ENCODE results near the gene ADARB2.

DNA sequence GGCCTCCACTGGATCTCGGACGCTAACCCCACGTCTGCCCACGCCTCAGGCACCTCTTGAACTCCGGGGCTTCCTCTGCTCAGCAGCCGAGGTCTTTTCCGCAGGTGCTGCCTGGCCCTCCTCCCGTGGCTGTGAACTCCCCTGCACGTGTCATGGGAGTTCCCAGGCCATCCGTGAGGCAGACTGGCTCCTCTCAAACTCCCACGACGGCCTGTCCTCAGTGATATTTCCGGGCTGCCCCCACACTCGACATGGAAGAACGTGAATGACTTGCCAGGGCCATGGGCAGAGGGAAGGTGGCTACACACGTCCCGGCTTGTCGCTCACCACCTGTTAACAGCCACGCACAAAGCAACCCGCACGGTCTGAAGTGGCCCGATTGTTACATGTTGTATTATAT, 110.9 kb downstream of the ADARB2 start:
- TF ChIP-seq, protein P1, sequence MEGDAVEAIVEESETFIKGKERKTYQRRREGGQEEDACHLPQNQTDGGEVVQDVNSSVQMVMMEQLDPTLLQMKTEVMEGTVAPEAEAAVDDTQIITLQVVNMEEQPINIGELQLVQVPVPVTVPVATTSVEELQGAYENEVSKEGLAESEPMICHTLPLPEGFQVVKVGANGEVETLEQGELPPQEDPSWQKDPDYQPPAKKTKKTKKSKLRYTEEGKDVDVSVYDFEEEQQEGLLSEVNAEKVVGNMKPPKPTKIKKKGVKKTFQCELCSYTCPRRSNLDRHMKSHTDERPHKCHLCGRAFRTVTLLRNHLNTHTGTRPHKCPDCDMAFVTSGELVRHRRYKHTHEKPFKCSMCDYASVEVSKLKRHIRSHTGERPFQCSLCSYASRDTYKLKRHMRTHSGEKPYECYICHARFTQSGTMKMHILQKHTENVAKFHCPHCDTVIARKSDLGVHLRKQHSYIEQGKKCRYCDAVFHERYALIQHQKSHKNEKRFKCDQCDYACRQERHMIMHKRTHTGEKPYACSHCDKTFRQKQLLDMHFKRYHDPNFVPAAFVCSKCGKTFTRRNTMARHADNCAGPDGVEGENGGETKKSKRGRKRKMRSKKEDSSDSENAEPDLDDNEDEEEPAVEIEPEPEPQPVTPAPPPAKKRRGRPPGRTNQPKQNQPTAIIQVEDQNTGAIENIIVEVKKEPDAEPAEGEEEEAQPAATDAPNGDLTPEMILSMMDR (IDR thresholded peaks at IDR 0.05): no peak
- no peak for TF ChIP-seq POLR2A (IDR thresholded peaks at IDR 0.05)

Measured in Peyer's patch (tissue), 4 donors.